Fibroblast of upper back skin (primary cell): ENCODE measurements around the gene HLA-G.
"Not testable (repeated sequence)": the region's sequence is repeated elsewhere in the genome, so short reads cannot be mapped to it uniquely, and the experiment has no call there.

ENCODE experiments used
- DNase-seq: peaks from one replicate; pipeline ENCODE4 v3.0.0-alpha.2; 2013

The HLA-G gene

DNA sequence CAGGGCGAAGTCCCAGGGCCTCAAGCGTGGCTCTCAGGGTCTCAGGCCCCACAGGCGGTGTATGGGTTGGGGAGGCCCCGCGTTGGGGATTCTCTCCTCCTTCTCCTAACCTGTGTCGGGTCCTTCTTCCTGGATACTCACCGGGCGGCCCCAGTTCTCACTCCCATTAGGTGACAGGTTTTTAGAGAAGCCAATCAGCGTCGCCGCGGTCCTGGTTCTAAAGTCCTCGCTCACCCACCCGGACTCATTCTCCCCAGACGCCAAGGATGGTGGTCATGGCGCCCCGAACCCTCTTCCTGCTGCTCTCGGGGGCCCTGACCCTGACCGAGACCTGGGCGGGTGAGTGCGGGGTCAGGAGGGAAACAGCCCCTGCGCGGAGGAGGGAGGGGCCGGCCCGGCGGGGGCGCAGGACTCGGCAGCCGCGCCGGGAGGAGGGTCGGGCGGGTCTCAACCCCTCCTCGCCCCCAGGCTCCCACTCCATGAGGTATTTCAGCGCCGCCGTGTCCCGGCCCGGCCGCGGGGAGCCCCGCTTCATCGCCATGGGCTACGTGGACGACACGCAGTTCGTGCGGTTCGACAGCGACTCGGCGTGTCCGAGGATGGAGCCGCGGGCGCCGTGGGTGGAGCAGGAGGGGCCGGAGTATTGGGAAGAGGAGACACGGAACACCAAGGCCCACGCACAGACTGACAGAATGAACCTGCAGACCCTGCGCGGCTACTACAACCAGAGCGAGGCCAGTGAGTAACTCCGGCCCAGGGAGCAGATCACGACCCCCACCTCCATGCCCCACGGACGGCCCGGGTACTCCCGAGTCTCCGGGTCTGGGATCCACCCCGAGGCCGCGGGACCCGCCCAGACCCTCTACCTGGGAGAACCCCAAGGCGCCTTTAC, at the start of gene HLA-G:
HLA-G (plus strand) TSS at position 247 of the 892 bp plus-strand sequence; CDS start at position 267, 20 bp downstream.
- no peak for DNase-seq

DNA sequence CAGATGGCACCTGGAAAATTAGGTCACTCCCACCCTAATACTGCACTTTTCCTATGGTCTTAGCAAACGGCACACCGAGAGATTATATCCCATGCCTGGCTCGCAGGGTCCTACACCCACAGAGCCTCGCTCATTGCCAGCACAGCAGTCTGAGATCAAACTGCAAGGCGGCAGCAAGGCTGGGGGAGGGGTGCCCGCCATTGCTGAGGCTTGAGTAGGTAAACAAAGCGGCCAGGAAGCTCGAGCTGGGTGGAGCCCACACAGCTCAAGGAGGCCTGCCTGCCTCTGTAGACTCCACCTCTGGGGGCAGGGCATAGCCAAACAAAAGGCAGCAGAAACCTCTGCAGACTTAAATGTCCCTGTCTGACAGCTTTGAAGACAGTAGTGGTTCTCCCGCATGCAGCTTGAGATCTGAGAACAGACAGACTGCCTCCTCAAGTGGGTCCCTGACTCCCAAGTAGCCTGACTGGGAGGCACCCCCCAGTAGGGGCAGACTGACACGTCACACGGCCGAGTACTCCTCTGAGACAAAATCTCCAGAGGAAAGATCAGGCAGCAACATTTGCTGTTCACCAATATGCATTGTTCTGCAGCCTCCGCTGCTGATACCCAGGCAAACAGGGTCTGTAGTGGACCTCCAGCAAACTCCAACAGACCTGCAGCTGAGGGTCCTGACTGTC, 47.5 kb upstream of the HLA-G start:
- not testable (repeated sequence) for DNase-seq

DNA sequence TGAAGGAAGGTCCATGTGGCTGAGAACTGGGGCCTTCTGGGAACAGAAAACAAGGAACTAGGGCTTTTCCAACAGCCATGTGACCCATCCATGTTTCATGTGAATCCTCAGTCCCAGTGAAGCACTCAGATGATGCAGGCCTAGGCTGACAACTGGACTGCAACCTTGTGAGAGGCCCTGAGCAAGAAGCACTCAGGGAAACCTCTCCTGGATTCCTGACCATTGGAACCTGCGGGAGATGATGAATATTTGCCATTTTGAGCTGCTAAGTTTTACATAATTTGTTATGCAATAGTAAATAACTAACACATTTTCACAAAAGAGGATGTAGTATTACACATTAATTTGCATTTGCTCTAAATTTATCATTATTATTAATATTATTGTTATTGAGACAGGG, 38.4 kb upstream of the HLA-G start:
- no peak for DNase-seq

DNA sequence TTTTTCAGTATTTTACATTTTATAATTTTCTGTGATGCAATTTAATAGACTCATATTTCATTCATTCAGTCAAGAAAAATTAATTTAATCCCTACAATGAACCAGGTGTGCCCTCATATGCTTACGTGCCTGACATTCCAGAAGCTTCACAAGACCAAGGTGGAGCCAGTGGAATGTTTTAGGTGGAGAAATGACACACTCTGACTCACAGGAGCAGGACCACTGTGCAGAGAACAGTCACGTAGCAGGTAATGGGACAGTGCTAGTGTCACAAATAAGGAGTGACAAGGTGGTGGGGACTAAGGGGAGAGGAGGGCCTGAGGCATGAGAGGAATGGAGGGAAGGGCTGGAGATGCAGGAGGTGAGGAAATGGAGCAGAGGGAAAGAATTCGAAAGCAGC, 37.0 kb upstream of the HLA-G start:
- no peak for DNase-seq

DNA sequence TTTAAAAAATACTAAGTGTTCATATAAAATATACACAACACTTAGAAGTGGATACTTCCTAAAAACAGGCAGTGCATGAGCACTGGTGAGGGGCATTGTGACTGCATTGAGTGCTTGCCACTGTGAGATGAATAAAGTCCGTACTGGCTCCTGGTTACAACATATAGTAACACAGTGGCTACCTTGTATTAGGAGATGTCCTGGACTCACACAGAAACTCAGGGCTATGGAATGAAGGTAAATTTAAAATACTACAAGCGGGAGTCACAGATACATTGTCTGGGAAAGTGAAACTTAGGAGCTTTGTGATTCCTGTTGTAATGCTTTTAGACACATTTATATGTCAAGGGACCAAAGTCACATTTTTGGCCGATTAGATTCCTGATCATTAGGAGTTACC, 36.5 kb upstream of the HLA-G start:
- DNase-seq = no peak

DNA sequence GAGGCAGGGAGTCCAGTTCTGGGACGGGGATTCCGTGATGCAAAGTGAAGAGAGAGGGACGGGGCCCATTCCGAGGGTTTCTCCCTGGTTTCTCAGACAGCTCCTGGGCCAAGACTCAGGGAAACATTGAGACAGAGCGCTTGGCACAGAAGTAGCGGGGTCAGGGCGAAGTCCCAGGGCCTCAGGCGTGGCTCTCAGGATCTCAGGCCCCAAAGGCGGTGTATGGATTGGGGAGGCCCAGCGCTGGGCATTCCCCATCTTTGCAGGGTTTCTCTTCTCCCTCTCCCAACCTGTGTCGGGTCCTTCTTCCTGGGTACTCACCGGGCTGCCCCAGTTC, 35.9 kb upstream of the HLA-G start:
- DNase-seq = no peak

DNA sequence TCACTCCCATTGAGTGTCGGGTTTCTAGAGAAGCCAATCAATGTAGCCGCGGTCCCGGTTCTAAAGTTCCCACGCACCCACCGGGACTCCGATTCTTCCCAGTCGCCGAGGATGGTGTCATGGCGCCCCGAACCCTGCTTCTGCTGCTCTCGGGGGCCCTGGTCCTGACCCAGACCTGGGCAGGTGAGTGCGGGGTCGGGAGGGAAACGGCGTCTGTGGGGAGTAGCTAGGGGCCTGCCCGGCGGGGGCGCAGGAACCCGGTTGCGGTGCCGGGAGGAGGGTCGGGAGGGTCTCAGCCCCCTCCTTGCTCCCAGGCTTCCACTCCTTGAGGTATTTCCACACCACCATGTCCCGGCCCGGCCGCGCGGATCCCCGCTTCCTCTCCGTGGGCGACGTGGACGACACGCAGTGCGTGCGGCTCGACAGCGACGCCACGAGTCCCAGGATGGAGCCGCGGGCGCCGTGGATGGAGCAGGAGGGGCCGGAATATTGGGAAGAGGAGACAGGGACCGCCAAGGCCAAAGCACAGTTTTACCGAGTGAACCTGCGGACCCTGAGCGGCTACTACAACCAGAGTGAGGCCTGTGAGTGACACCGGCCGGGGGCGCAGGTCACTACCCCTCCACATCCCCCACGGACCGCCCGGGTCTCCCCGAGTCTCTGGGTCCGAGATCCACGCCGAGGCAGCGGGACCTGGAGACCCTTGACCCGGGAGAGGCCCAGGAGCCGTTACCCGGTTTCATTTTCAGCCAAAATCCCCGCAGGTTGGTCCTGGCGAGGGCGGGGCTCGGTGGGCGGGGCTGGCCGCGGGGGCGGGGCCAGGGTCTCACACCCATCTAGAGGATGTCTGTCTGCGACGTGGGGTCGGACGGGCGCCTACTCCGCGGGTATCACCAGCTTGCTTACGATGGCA, 35.2 kb upstream of the HLA-G start:
- peak; percentile 3 for DNase-seq

DNA sequence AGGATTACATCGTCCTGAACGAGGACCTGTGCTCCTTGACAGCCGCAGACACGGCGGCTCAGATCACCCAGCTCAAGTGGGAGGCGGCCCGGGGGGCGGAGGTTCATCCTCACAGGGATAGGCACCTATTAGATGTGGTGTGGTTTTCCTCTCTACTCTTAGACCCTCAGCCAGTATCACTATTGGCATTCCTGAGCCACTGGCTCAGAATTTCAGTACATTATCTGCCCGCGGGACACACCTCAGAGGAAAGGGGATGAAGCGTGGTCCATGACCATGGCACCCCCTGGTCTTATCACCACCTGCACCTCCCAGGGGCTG, 34.6 kb upstream of the HLA-G start:
- DNase-seq = no peak

DNA sequence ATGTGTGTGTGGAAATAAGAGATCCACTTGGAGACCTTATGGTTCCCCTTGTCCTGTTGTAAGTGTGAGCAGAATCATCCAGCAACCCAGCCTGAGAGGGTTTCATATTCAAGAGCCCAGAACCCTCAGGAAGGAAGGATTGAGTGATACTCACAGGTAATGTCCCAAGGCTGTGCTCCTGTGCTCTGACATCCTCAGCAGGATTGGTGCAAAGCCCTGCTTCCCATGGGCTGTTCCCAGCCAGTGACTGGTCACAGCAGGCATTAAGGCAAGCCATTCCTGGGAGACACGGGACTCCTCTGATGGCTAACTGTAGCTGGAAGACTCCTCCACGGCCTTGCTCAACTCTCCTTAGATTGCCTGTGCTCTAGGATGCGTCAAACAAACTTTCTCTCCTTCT, 33.8 kb upstream of the HLA-G start:
- no peak for DNase-seq

DNA sequence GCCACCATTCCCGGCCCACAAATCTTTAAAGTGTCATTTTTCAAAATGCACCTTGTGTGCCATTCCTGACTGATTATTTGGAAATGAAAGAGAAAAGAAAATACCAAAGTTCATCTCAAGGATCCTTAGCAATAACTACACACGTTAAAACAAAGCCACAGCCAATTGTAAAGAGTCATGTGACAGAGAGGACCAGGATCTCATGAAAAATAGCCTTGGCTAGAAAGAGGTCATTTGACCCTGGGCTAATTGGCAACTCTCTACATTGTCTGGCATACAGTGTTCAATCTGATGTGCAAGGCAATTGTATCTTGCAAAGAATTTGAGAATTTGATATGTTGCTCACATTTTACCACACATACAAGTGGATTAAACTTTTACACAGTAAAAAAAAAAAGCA, 31.6 kb upstream of the HLA-G start:
- DNase-seq = no peak

DNA sequence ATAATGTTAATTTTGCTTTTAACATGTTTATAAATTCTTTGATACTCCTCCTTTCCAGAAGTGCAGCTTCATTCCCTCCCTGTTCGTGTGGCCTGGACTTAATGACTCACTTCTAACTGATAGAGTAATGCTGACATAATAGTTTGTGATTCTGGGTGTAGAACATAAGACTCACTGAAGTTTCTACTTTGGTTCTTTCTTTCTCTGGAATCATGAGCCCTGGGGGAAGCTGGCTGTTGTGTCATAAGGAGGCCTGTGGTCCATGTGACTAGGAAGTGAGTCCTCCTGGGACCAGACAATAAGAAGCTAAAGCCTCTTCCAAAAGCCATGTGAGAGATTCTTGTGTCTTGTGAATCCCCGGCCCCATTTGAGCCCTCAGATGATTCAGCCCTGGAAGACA, 30.5 kb upstream of the HLA-G start:
- DNase-seq = peak; percentile 63

DNA sequence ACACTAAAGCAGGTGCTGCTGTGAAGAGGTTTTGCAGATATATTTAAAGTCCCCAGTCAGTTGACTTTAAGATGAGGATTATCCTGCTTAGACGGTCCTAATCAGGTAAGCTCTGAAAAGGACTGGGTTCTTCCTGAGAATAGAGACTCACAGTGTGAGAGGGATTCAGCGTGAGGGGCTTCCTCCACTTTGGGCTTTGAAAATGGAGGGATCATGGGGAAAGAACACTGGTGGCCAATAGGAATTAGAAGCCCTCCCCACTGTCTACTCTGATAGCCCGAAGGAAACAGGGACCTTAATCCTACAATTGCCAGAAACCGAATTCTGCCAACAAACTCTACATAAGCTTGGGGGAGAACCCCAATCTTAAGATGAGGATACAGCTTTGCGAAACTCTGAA, 29.7 kb upstream of the HLA-G start:
- no peak for DNase-seq

DNA sequence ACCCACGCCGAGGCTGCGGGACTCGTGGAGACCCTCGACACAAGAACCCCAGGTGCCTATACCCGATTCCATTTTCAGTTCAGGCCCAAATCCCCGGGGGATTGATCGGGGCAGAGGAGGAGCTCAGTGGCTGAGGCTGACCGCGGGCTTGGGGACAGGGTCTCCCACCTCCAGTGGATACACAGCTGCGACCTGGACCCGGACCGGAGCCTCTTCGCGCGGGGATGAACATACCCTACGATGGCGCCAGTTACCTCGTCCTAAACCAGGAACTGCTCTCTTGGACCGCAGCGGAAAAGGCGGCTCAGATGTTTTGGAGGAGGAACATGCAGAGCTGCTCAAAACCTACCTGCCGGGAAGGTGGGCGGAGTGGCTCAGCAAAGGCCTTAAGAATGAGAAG, 27.4 kb upstream of the HLA-G start:
- no peak for DNase-seq

DNA sequence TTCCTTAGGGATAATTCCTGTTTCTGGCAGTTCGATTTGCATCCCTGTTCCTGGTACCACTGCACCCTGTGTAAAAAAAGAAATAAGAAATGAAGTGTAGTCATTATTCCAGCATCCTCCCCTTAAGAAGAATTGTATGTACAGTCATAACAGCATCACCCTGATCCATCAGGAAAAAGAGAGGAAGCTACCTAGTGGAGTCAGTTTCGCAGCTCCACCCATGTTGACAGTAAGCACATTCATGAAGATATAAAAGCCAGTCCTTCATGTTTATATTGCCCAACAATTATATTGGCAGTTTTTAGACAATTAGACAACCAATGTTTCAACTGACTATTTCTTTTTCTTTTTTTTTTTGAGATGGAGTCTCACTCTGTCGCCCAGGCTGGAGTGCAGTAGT, 21.2 kb upstream of the HLA-G start:
- no peak for DNase-seq

DNA sequence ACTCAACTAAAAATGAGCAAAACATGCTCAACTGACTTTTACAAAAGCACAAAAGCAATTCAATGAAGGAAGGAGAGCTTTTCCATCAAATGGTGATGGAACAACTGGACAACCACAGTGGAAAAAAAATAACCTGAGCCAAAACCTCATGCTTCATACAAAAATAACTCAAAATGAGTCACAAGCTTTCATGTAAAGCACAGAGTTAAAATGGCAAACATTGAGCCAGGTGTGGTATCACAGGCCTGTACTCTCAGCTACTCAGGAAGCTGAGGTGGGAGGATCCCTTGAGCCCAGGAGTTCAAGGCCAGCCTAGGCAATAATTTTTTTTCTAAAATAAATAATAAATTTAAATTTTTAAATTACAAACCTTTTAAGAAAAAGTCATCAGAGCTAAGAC, 18.4 kb upstream of the HLA-G start:
- no peak for DNase-seq

DNA sequence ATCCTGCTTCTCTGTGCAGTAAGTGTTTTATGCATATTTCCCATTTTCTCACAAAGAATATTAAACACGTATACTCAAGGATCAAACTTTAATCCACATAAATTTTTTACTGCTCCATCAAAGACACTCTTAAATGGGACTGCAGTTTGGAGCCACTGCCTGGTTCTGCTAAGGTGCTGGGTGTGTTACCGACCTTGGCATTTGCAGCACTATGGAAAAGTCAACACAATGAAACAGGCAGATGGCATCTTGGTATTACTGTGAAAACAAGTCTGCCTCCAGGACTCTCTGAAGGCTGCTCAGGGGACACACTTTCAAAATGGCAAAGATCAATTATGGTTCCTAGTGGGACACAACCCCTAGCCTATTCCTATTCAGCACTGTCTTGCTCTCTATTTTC, 17.3 kb upstream of the HLA-G start:
- DNase-seq = no peak

DNA sequence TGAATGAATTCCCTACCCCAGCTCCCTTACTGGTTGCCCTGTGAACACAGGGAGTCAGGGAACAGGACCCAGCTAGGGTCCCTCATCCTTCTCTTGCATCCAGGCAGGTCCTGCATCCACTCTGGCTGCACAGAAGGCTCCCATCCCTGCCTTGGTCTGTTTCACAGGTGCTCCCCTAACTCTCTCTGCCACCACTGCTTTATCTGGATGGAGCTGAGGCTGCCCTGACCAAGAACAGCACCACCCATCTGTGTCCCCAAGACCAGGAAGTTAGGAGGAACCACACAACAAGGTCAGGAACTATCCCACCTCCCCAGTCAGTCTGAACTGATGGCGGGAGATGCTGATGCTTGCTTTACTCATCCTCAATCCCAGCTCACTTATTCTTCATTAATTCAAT, 16.2 kb upstream of the HLA-G start:
- DNase-seq = no peak

DNA sequence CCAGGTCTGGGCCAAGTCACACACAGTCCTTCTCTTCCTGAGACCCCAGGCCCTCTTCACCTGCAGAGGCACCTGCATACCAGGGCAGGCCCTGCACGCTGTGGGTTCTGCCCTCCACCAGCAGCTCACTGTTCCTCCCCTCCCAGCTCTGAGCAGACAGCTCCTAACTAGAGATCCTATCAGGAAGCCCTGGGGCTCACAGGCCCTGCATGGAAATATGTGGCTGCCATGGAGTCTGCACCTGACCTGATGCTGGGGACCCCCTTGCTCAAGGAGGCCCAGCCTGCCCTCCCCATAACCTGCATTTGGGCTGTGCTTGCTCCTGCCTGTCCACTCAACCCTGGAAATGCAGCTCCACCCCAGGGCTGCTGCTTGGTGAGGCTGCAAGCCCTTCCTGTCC, 14.6 kb upstream of the HLA-G start:
- DNase-seq = no peak

DNA sequence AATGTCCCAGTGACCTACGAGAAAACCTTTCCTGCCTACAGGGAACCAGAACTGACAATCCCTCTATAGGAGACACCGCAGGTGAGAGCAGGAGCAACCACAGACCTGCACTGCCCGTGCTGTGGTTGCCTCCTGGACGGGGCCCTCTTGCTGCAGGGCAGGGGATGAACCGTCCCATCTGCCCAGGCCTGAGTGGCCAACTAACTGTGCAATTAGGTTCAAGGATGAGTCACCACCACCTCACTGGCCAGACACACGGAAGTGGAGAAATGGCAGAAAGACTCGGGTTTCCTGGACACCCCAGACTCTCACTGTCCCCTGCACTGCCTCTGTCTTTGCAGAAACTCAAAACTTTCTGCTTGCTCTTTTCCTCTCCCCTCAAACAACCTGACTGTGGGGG, 13.8 kb upstream of the HLA-G start:
- DNase-seq = no peak

DNA sequence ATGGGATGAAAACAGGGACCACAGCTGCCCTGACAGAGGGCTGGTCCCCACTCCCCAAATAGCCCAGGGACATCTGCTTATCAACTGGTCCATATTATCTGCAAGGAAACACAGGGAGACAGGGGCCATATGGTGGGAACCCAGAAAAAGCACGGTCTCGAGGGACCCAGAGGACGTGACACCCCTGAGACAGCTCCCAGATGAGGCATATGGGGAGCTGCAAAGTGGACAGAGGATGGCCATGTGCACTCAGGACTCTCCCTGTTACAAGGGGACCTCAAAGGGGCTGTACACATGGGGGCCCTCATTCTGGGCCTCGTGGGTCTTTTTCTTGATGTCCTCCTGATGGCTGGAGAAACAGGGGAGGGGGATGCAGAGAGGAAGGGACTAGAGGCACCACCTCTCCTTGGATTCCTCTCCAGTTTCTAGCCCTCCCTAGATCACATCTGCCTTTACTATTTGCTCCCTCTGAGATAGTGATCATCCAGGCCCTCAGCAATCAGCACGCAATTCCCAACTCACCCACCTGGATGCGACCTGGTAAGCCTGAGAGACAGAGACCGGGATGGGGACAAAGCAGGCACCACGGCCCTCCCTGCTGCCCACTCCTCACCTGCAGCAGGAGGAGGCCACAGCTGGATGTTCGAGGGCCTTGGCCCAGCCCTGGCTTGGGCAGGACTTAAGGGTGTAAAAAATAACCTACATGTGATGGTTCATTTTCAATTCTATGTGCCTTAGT, 13.1 kb upstream of the HLA-G start:
- DNase-seq = no peak

DNA sequence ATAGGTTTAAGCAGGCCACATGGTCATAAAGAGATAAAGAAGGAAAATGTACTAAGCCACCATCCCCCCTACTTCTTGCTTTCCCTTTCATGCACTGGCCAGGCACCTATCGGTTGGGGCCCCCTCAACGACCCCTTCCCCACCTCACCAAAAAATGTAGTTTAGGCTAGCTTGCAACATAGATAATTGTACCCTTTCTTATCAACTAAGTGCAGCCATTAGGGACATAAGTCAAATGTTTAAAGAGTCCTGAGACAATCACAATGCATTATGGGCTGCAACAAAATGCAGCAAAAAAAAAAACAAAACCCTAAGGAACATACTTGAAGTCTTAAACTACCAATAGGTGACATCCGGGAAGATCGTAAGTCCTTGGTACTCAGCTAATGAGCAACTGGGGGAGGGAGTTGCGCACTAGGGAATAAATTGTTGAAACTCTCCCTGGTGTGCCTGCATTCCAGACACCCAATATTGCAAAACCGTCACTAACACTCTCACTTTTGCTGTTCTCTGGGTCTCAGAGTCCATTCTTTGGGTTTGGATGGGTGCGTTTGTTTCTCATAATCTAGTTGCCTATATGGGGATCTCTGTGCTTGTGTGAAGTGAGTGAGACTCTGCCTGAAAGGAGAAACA, 12.4 kb upstream of the HLA-G start:
- no peak for DNase-seq

DNA sequence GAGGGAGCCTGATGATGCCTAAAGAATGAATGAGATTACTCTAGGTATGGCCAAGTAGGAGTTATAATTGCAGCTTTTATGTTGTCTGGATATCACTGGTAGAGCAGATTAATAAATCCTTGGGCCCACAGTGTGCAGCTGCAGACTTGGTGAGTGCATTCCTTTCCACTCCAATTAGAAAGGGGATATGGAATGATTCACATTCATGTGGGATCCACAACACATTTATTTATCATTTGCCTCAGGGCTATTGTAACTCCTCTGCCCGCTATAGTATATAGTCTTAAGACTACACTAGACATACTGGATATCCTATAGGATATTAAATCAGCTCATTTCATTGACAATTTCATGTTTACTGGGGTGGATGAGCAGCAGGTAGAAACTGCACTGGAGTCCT, 11.6 kb upstream of the HLA-G start:
- no peak for DNase-seq

DNA sequence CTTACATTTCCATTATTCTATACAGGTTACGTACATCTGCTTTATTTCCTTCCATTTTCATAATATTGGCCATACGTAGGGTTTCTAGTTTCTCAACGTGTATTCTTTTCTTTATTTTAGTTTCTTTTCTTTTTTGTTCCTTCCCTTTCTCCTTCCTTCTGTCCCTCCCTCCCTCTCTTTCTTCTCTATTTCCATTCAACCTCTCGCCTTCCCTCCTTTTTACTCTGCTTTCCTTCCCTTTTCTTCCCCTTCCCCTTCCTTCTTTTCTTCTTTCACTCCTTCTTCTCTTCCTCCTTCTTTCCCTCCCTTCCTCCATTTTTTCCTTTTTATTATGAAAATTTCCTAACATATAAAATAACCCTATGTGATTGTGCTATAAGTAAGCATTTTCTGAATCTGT, 8.7 kb upstream of the HLA-G start:
- DNase-seq = no peak
